SIG-M5 (cell line): ENCODE results near the gene CDC45.

Experiments
- DNase-seq: peaks from one replicate; lab custom pipeline; 2025; lab: John Stamatoyannopoulos, UW

Gene CDC45

GRCh38 chr22:19470010-19470409 is 9.7 kb upstream of the CDC45 start:
- no peak for DNase-seq

- no peak for DNase-seq
These were observed 8.1 kb upstream of the CDC45 start for GRCh38 chr22:19471572-19471971.

GRCh38 chr22:19472233-19472632 is 7.5 kb upstream of the CDC45 start:
- DNase-seq: no peak

GRCh38 chr22:19473578-19473977 is 6.1 kb upstream of the CDC45 start:
- DNase-seq: no peak

- DNase-seq: no peak
These were observed 3.7 kb upstream of the CDC45 start for GRCh38 chr22:19476023-19476422.

DNA sequence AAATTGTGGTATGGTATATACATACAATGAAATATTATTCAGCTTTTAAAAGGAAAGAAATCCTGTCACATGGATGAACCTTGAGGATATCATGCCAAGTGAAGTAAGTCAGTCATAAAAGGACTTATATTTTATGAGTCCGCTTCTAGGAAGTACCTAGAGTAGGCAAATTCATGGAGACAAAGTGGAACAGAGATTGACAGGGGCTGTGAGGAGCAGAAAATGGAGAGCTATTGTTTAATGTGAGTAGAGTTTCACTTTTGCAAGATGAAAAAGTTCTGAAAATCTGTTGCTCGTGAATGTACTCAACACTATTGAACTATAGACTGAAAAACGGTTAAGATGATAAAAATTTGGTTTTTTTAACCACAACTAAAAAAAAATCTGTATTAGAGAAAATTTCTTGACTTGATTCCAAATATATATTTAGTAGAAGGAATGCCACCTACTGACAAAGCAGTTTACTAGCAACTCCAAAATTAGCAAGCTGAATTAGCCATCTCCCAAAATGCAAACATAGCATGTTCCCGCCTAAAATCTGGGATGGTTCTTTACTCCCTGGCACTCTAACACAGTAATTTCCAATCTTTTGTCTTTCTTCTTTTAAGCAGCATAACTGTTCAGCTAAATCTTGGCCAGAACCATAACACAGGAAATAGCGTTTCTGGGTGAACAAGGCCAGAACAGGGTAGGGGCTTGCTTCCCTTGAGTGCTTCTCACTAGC is 2.2 kb upstream of the CDC45 start:
- no peak for DNase-seq

DNA sequence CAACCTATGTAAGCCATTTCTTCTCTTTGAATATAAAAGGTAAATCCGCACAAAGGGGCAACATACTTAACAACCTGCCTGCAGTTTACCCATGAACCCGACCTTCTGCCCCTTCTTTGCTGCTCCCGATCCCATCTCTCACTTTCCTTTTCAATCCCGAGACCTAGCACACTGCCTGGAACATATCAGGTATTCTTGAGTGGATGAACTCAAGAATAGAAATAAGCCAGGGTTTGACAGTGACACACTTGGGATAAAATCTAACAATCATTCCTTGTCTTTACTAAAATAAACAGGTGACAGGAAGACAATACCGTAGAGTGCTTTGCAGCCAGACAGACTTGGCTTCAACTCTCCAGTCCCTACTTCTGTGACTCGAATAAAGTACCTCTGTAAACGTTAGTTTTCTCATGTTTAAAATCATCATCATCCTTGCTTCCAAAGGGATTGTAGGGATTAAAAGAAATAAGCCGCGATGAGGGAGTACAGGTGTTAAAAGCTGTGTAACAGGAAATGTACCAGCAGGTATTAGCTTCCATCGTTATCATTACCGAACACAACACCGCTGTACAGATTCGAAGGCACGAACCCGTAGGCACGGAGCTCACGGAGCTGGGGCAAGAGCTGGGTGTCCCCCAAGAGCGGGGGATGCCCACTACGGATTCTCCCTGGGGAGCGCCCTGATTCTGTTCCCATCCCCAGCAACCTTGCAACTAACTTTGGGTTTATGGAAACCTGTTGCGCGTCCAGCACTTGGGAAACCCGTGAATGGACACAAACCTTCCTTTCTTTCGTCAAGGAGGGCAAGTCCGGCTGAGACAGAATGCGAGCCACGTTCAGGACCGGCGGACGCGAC is 1.4 kb upstream of the CDC45 start:
- DNase-seq: no peak

GRCh38 chr22:19478901-19479354 is 792 bp upstream of the CDC45 start, which contains the start of gene UFD1:
Gene UFD1, minus strand, starts transcription at chr22:19479193. Its CDS starts 108 bp downstream, at chr22:19479085.
- DNase-seq: no peak

- no peak for DNase-seq
These were observed 451 bp downstream of the CDC45 start for GRCh38 chr22:19480173-19480568.

GRCh38 chr22:19480789-19481188 is 1.1 kb downstream of the CDC45 start:
- no peak for DNase-seq

GRCh38 chr22:19482297-19482696 is 2.6 kb downstream of the CDC45 start:
- DNase-seq: no peak

- DNase-seq: no peak
These were observed 3.9 kb downstream of the CDC45 start for GRCh38 chr22:19483481-19484244.

GRCh38 chr22:19488285-19488684 is 8.6 kb downstream of the CDC45 start:
- no peak for DNase-seq

GRCh38 chr22:19488884-19489843 is 9.4 kb downstream of the CDC45 start:
- no peak for DNase-seq

DNA sequence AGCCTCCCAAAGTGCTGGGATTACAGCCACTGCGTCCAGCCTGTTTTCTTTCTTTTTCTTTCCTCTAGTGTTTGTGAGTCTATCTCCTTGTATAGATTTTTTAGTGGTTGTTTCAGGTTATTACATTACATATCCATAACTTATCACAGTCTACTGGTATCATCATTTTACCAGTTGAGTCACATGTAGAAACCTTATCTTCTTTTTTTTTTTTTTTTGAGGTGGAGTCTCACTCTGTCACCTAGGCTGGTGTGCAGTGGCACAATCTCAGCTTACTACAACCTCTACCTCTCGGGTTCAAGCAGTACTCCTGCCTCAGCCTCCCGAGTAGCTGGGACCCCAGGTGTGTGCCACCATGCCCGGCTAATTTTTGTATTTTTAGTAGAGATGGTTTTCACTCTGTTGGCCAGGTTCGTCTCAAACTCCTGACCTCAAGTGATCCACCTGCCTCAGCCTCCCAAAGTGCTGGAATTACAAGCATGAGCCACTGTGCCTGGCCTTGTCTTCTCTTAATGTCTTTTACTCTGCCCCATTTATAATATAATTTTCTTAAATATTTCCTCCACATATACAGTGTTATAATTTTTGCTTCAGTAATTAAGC is 11.0 kb downstream of the CDC45 start:
- no peak for DNase-seq

DNA sequence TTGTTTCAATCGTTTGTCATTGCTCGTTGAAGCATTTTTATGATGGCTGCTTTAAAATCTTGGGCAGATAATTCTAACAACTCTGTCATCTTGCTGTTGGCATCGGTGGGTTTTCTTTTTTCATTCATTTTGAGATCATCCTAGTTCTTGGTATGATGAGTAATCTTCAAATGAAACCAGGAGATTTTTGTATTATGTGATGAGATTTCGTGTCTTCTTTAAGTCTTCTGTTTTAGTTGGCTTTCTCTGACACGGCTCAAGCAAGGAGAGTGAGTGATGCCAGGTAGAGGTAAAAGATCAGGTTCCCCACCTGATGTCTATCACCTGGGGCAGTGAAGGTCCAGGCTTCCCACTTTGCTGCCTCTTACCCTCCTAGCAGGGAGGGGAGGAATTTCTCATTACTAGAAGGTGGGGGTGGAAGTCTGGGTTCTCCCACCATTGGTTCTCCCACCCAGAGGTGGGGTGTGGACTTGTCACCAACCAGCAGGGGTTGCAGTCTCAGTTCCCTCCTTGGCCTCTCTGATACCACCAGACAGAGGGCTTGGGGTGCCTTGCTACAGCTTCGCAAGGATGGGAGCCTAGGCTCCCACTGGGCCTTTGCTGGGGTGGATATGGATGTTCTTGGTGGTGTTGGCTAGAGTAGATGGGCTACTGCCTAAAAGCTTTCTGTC is 12.9 kb downstream of the CDC45 start:
- DNase-seq: no peak

- DNase-seq: no peak
These were observed 14.4 kb downstream of the CDC45 start for GRCh38 chr22:19494001-19494560.

GRCh38 chr22:19494676-19495173 is 15.0 kb downstream of the CDC45 start:
- DNase-seq: no peak

DNA sequence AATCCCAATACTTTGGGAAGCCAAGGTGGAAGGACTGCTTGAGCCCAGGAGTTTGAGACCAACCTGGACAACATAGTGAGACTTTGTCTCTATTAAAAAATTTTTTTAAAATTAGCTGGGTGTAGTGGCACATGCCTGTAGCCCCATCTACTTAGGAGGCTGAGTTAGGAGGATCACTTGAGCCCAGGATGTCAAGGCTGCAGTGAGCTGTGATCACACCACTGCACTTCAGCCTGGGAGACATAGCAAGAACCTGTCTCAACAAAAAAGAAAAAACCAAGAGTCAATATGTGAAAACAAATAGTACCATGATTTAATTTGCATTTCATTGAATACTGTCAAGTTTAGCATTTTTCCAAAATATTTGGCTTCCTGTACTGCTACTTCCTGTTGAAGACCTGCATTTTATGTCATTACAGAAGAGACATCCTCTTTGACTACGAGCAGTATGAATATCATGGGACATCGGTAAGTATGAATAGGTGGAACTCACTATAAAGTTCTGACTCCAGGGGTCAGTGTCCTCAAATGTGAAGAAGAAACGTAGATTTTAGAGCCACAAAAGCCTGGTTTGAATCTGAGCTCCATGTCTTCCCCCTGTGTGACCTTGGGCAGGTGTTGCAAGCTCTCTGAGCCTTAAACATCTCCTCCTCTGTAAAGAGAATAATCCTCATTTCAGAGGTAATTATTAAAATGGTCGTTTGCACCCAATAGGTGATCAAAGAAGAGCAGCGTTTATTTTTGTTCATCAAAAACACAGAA is 16.0 kb downstream of the CDC45 start:
- DNase-seq: no peak
